Measurements from ENCODE around the gene LAMA2. TPM values are rescaled to one million over a fixed set of nuclear protein-coding genes. Genes with fewer than 3 reads are reported as not detected.
A peak's percentile ranks its signal among the peaks of the same experiment; 100 is the strongest.

LAMA2 gene
- total RNA-seq, 2 experiments from 2014 or later: 0.26 TPM; not detected in 1

DNA sequence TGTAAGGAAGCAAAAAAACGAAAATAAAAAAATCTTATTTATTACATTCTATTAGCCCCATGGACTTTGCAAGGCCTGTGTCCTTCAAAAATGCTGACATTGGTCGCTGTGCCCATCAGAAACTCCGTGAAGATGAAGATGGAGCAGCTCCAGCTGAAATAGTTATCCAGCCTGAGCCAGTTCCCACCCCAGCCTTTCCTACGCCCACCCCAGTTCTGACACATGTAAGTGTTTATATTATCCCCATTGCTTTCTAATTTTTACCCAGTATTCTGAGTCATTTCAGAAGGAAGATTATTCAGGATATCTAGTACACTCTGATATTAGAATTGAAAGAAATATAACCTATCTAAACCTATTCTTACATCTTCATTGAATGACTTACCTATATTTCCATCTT, 609.3 kb downstream of the LAMA2 start:
- Mint-ChIP-seq H3K9me3 (ENCODE audit: insufficient read depth) (no peaks in the 10 kb centered on the region), H3K27ac (no peak overlapping the region), H3K27me3 (ENCODE audit: low read depth) (no peaks in the 10 kb centered on the region), H3K4me3 (no peak overlapping the region), H3K36me3 (ENCODE audit: low read depth) (peaks cover 5% of the 10 kb centered on the region), H3K4me1 (ENCODE audit: low read depth) (peaks cover 40% of the 10 kb centered on the region)
- ChIA-PET POLR2A (no interaction called here), CTCF (interaction anchor here (2.6 to 3.8 kb wide), 2 partner anchors 9 to 106 kb away, joined by 12 to 23 read pairs; no protein-coding TSS in a partner anchor)
- ATAC-seq: no peak
- no peak for DNase-seq

DNA sequence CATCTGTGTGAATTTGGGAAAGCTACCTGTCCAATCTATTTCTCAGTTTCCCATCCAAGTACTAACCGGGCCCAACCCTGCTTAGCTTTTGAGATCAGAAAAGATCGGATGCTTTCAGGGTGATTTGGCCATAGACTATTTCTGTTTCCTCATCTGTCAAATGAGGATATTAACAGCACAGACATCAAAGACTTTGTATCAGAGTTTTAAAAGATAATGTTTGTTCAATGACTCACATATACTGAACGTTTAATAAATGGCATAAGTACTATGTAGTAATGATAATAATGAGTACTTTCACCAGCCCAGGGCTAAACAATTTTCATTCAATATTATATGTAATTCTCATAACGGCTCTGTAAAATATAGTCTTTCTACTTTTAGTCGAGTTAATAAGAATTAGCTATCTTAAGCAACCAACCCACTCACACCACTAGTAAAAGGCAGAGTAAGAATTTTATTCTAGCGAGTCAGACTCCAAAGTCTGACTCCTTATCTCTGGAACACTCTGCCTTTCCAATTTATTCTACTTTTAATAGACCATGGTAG, 610.5 kb downstream of the LAMA2 start:
- Mint-ChIP-seq H3K27me3 (ENCODE audit: low read depth) (no peaks in the 10 kb centered on the region), H3K9me3 (ENCODE audit: insufficient read depth) (no peaks in the 10 kb centered on the region), H3K36me3 (ENCODE audit: low read depth) (peaks cover 5% of the 10 kb centered on the region), H3K4me3 (no peak overlapping the region), H3K4me1 (ENCODE audit: low read depth) (peaks cover 42% of the 10 kb centered on the region), H3K27ac (no peak overlapping the region)
- ChIA-PET POLR2A (no interaction called here), CTCF (interaction anchor here (0.9 to 1.2 kb wide), 3 partner anchors 9 to 46 kb away, joined by 3 to 4 read pairs (median 3); no protein-coding TSS in a partner anchor)
- DNase-seq: no peak
- no peak for ATAC-seq

DNA sequence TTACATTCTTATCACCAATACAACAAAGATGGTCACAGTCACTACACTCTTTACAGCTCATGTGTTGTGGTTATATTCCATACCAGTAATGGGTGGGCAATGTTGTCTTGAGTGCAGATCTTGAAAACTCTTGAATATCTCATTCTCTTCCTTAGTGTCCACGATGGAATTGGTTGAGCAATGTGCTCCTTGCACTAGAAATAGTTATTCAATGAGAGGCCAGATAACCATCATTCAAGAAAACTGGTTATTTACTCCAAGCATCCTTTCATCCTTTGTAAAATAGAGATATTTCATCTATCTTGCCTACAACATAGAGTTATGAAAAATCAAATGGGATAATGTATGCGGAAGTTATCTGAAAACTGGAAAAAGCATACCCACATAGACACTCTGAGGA, 611.2 kb downstream of the LAMA2 start:
- H3K27me3 Mint-ChIP-seq (ENCODE audit: low read depth): no peaks in the 10 kb centered on the region
- H3K27ac Mint-ChIP-seq: no peak overlapping the region
- ATAC-seq (no peak), DNase-seq (no peak)
- H3K4me3 Mint-ChIP-seq: no peak overlapping the region
- no peaks in the 10 kb centered on the region for H3K9me3 Mint-ChIP-seq (ENCODE audit: insufficient read depth)
- CTCF ChIA-PET: interaction anchor here (1.0 to 1.2 kb wide), 2 partner anchors 10 to 46 kb away, joined by 3 to 4 read pairs; no protein-coding TSS in a partner anchor
- POLR2A ChIA-PET: interaction anchor here (0.6 kb wide), 1 partner anchor 75 kb away, joined by 3 read pairs; no protein-coding TSS in a partner anchor
- H3K36me3 Mint-ChIP-seq (ENCODE audit: low read depth): peaks cover 5% of the 10 kb centered on the region
- H3K4me1 Mint-ChIP-seq (ENCODE audit: low read depth): peaks cover 42% of the 10 kb centered on the region

DNA sequence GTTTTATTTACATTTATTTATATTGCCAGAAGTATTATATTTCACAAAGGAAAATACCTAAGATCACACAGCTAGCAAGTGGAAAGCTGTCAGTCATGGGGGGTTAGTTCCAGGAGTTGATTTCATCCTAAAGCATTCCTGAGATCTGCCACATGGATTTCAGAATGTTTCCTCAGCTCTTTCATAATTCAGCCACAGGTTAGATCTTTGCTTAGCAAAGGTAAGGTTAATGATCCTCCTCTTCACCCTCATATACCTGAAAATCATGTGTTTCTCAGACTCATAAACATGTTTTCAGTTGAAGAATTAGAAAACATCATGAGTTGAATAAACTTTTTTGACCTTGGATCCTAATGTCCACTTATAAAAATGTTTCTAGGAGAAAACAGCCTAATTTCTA, 611.6 kb downstream of the LAMA2 start:
- Mint-ChIP-seq H3K4me1 (ENCODE audit: low read depth) (peaks cover 43% of the 10 kb centered on the region), H3K36me3 (ENCODE audit: low read depth) (peaks cover 3% of the 10 kb centered on the region), H3K9me3 (ENCODE audit: insufficient read depth) (no peaks in the 10 kb centered on the region), H3K27ac (no peak overlapping the region), H3K4me3 (no peak overlapping the region), H3K27me3 (ENCODE audit: low read depth) (no peaks in the 10 kb centered on the region)
- no peak for DNase-seq
- POLR2A ChIA-PET: interaction anchor here (0.6 kb wide), 1 partner anchor 75 kb away, joined by 3 read pairs; no protein-coding TSS in a partner anchor
- CTCF ChIA-PET: interaction anchor here (1.0 to 1.4 kb wide), 2 partner anchors 9 to 104 kb away, joined by 3 to 4 read pairs; no protein-coding TSS in a partner anchor
- ATAC-seq: no peak

DNA sequence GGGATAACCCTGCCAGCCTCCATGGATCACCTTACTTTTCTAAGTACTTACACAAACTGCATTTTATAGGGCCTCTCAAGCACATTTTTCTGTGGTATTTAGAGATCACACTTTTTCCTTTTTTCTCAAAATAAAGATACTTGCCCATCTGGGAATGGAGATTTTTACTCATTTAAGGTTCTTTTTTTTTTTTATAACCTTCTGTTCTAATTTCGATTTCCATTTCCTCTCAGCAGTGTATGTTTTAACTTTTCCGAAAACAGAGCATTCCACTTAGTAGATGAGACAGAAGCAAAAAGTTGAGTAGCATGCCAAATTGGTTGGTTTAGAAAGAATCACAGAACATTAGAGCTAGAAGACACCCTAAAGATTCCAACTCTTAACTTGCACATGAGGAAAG, 612.7 kb downstream of the LAMA2 start:
- DNase-seq: no peak
- no peaks in the 10 kb centered on the region for H3K27me3 Mint-ChIP-seq (ENCODE audit: low read depth)
- ChIA-PET POLR2A (no interaction called here), CTCF (interaction anchor here (1.0 to 1.4 kb wide), 2 partner anchors 10 to 103 kb away, joined by 3 to 4 read pairs; no protein-coding TSS in a partner anchor)
- peaks cover 3% of the 10 kb centered on the region for H3K36me3 Mint-ChIP-seq (ENCODE audit: low read depth)
- H3K27ac Mint-ChIP-seq: no peak overlapping the region
- peaks cover 32% of the 10 kb centered on the region for H3K4me1 Mint-ChIP-seq (ENCODE audit: low read depth)
- H3K9me3 Mint-ChIP-seq (ENCODE audit: insufficient read depth): no peaks in the 10 kb centered on the region
- no peak for ATAC-seq
- no peak overlapping the region for H3K4me3 Mint-ChIP-seq

DNA sequence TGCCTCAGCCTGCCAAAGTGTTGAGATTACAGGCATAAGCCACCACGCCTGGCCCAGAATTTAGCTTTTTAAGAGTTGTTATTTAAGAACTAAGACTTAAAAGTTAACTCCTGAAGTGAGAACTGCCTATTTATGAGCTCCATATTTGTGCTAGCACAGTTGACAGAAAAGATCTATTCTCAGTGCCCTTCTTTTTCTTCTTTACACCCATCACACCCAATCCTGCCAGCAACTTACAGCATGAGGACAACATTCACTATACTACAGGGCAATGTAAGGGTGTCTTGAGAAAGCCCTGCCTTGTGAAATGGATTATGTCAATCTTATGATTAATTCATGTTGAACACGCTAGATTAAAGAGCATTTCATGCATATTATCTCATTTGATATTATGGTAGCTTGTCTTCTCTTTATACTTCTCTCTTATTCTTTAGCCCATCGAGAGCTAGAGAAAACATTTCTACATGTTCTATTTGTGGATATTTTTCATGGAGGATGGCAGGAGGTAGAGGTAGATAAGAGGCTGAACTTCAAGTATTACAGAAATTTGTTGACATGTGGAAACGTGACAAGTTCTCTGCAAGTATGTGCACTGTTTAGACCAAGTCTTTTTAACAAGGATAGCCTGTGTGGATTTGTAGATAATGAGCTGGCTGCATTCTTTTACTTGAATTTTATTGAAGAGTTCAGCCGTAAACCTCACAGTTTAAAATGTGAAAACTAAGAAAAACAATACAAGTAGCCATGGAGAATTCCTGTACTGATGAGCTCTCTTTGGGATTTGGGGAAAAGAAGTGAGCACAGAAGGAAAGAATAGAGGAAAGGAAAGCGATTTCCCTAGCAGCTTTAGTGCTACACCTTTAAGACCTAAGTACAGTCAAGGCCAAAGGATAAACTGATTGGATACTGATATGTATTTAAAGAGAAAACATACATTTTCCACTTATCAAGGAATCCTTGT, 614.8 kb downstream of the LAMA2 start:
- Mint-ChIP-seq H3K4me3 (no peak overlapping the region), H3K4me1 (ENCODE audit: low read depth) (peaks cover 29% of the 10 kb centered on the region), H3K27ac (no peak overlapping the region), H3K27me3 (ENCODE audit: low read depth) (no peaks in the 10 kb centered on the region), H3K9me3 (ENCODE audit: insufficient read depth) (no peaks in the 10 kb centered on the region), H3K36me3 (ENCODE audit: low read depth) (no peaks in the 10 kb centered on the region)
- CTCF ChIA-PET: interaction anchor here (0.6 to 6.4 kb wide), 15 partner anchors 9 to 785 kb away, joined by 3 to 51 read pairs (median 3); no protein-coding TSS in a partner anchor
- DNase-seq (no peak), ATAC-seq (no peak)
- POLR2A ChIA-PET: no interaction called here

DNA sequence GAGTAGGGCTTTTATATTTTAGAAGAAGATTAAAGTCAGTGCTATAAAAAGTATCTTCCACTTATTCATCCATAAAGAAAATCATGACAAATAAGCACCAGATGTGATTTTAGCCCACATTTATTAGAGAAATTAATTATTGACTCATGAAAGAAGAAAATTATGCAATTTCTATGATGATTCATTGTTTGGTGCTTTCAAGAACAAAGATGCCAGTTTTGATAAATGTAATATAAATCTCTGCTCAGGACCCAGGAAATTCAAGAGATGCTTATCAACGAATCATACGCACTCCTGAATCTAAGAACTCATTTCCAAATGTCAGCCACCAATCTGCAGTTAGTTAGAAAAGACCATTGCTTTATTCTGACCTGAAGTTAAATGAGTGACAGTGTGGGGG, 615.6 kb downstream of the LAMA2 start:
- ChIA-PET CTCF (interaction anchor here (0.6 to 6.4 kb wide), 17 partner anchors 10 to 523 kb away, joined by 3 to 51 read pairs (median 4); no protein-coding TSS in a partner anchor), POLR2A (interaction anchor here (1.9 kb wide), 1 partner anchor 212 kb away, joined by 4 read pairs; the partner anchor contains the start of gene ARHGAP18)
- Mint-ChIP-seq H3K27ac (no peak overlapping the region), H3K36me3 (ENCODE audit: low read depth) (no peaks in the 10 kb centered on the region), H3K9me3 (ENCODE audit: insufficient read depth) (no peaks in the 10 kb centered on the region), H3K4me3 (no peak overlapping the region), H3K27me3 (ENCODE audit: low read depth) (no peaks in the 10 kb centered on the region), H3K4me1 (ENCODE audit: low read depth) (peaks cover 29% of the 10 kb centered on the region)
- no peak for ATAC-seq
- no peak for DNase-seq

DNA sequence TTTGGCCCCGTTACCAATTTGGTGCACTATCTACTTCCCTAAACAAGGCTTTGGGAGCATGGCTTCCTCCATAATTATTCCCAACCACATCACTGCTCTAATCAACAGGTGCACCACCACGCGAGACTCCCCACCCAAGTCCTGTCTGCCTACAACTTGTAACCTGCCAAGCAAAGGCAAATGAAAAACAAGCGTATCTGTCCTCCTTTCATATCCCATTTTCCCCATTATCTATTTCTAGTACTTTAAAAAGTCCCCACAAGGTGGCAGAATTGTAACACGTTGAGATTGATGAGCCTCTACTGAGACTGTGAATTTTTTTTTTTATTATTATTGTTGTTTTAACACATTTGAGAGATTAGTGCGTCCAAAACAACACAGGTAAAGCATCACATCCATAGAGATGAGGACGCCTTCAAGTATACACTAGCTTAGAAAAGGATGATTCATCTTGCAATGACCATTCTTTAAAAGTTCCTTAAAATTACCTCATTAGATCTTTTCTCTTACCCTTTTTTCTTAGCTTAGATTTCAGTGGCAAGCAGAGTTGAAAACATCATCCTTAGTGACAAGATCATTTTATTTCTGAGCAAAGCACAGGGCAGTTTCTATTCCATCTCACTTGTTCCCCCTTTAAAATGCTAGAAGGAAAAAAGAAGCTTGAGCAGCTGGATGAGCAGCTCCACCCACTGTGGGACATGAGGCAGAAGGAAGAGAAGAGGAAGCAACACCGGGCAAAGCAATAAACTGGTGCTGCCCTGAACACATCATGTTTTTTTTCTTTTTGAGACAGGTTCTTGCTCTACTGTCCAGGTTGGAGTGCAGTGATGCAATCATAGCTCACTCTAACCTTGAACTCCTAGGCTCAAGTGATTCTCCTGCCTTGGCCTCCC, 616.3 kb downstream of the LAMA2 start:
- ATAC-seq (peak; percentile 60), DNase-seq (peak; percentile 39)
- H3K27ac Mint-ChIP-seq: peak overlapping the region; percentile 8
- peak overlapping the region; percentile 0 for H3K4me3 Mint-ChIP-seq
- H3K27me3 Mint-ChIP-seq (ENCODE audit: low read depth): no peaks in the 10 kb centered on the region
- ChIA-PET POLR2A (interaction anchor here (1.9 kb wide), 1 partner anchor 211 kb away, joined by 4 read pairs; the partner anchor contains the start of gene ARHGAP18), CTCF (interaction anchor here (0.6 to 6.4 kb wide), 41 partner anchors 9 to 538 kb away, joined by 3 to 51 read pairs (median 4); partner anchors contain the start of gene ARHGAP18)
- H3K4me1 Mint-ChIP-seq (ENCODE audit: low read depth): peaks cover 29% of the 10 kb centered on the region
- H3K9me3 Mint-ChIP-seq (ENCODE audit: insufficient read depth): no peaks in the 10 kb centered on the region
- H3K36me3 Mint-ChIP-seq (ENCODE audit: low read depth): no peaks in the 10 kb centered on the region

DNA sequence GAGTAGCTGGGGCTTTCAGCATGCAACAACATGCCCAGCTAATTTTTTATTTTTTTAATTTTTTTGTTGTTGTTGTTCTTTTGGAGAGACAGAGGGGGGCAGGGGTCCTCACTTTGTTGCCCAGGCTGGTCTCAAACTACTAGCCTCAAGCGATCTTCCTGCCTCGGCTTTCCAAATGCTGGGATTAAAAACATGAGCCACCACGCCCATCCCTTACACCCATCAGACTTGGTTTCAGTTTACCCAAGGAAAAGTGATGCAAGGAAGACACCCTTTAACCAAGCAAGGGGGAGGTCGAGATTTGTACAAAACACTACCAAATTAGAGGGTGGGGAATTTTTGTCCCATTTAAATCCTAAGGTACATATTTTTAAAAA, 616.9 kb downstream of the LAMA2 start:
- POLR2A ChIA-PET: interaction anchor here (1.9 kb wide), 1 partner anchor 210 kb away, joined by 4 read pairs; the partner anchor contains the start of gene ARHGAP18
- Mint-ChIP-seq H3K9me3 (ENCODE audit: insufficient read depth) (no peaks in the 10 kb centered on the region), H3K36me3 (ENCODE audit: low read depth) (no peaks in the 10 kb centered on the region), H3K27me3 (ENCODE audit: low read depth) (no peaks in the 10 kb centered on the region), H3K4me1 (ENCODE audit: low read depth) (peaks cover 29% of the 10 kb centered on the region), H3K4me3 (no peak overlapping the region), H3K27ac (no peak overlapping the region)
- CTCF ChIA-PET: interaction anchor here (0.6 to 6.4 kb wide), 41 partner anchors 9 to 537 kb away, joined by 3 to 51 read pairs (median 4); partner anchors contain the start of gene ARHGAP18
- no peak for DNase-seq
- ATAC-seq: no peak

DNA sequence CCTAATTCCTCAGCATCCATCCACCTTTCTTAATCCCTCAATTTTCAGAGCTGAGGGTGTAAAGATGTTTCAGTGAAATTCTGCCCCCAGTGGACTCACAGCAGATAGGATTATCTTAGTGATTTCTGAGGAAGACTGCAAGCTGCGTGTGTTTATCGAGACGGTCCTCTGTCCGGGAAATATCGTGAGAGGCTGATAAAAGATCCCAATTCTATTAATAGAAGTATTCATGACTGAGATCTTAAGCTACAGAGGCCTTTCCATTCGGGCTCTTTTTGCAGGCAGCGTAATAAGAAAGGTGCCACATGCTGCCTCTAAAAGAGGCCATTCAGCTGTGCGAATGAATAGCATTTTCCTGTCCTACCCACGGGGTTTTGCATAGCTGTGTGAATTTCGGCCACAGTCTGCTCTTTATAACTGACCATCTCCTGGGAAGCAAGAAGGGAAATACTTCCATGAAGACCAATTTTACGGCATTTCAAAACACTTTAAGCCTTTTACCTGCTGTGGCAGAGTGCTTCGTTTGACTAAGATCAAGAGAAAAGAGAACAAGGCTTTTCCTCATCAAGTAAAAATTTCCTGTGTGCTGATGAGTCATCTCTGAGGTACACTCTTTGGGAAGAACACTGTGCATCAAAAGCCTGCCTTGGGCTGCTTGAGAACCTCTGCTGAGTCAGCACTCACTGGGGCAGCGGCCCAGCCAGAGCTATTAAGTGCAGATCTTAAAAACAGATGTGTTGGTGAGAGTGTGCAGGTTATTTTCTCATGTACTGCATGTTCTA, 618.2 kb downstream of the LAMA2 start:
- ChIA-PET CTCF (interaction anchor here (0.7 to 6.4 kb wide), 32 partner anchors 10 to 531 kb away, joined by 3 to 51 read pairs (median 4); partner anchors contain the start of gene ARHGAP18), POLR2A (no interaction called here)
- H3K27me3 Mint-ChIP-seq (ENCODE audit: low read depth): no peaks in the 10 kb centered on the region

More for the DNA sequence above, 618.2 kb downstream of the LAMA2 start:
- DNase-seq (no peak), ATAC-seq (peak; percentile 32)
- Mint-ChIP-seq H3K4me3 (no peak overlapping the region), H3K36me3 (ENCODE audit: low read depth) (no peaks in the 10 kb centered on the region), H3K27ac (no peak overlapping the region), H3K9me3 (ENCODE audit: insufficient read depth) (no peaks in the 10 kb centered on the region), H3K4me1 (ENCODE audit: low read depth) (peaks cover 23% of the 10 kb centered on the region)

Measured in activated CD8-positive, alpha-beta T cell treated with anti-CD3 and anti-CD28 coated beads, Interleukin-2, amount 10 ng/mL, durations not matched to agents 7 days and 5 days (primary cell).